ENCODE results near the gene FER1L5. TPM values are rescaled to one million over a fixed set of nuclear protein-coding genes. Genes with fewer than 3 reads are reported as not detected.

The FER1L5 gene
- total RNA-seq, 4 donors from 2014 or later, result not detected

- TF ChIP-seq CTCF (IDR thresholded peaks at IDR 0.05 in 4 of 5, conservative IDR thresholded peaks at IDR 0.05 in 1 of 5) (no peak), POLR2A (IDR thresholded peaks at IDR 0.05) (no peak)
- Histone ChIP-seq H3K4me3 (no peak overlapping the region), H3K27me3 (no peaks in the 10 kb centered on the region), H3K9me3 (no peaks in the 10 kb centered on the region), H3K27ac (peak overlapping the region; percentile 0 to 55 (median 38)), H3K36me3 (peaks cover 0 to 41% of the 10 kb centered on the region in 2 donors), H3K4me1 (peaks cover 39 to 41% of the 10 kb centered on the region in 2 donors)
- DNase-seq (no peak), ATAC-seq (no peak)
- in situ Hi-C loops (cut with MboI; ENCODE audit: low sequenced_read_pairs in 4 of 4), result no loop called here
- intact Hi-C loops (cut with DNase I; ENCODE audit: low total_unique reads), result no loop called here
Measured at GRCh38 chr2:96626553-96626942, 16.0 kb upstream of the FER1L5 start.

GRCh38 chr2:96631804-96632435 is 10.6 kb upstream of the FER1L5 start:
- intact Hi-C loops (cut with DNase I; ENCODE audit: low total_unique reads), result loop anchor here (10.0 kb wide), 2 partner anchors 377 to 1467 kb away; partner anchors contain the start of gene ZNF2
- Histone ChIP-seq H3K27me3 (no peaks in the 10 kb centered on the region), H3K9me3 (no peaks in the 10 kb centered on the region), H3K27ac (peak overlapping the region; percentile 67 to 98 (median 82)), H3K4me3 (no peak overlapping the region), H3K4me1 (peaks cover 59 to 67% of the 10 kb centered on the region in 2 donors), H3K36me3 (peaks cover 0 to 50% of the 10 kb centered on the region in 2 donors)
- no peak for TF ChIP-seq CTCF (IDR thresholded peaks at IDR 0.05 in 4 of 5, conservative IDR thresholded peaks at IDR 0.05 in 1 of 5)
- no peak for TF ChIP-seq POLR2A (IDR thresholded peaks at IDR 0.05)
- in situ Hi-C loops (cut with MboI; ENCODE audit: low sequenced_read_pairs in 4 of 4), result loop anchor here in 2 of 4 donors (10.0 kb wide), 2 partner anchors 97 to 123 kb away; partner anchors contain the start of gene ARID5A (in 1 of the 2)
- no peak for DNase-seq
- ATAC-seq, result peak; percentile 69 to 76

GRCh38 chr2:96633641-96634040 is 8.9 kb upstream of the FER1L5 start:
- peaks cover 58 to 68% of the 10 kb centered on the region in 2 donors for H3K4me1 ChIP-seq

GRCh38 chr2:96636551-96637171 is 5.9 kb upstream of the FER1L5 start:
- intact Hi-C loops (cut with DNase I; ENCODE audit: low total_unique reads) (loop anchor here (5.0 to 10.0 kb wide), 4 partner anchors 104 to 1472 kb away; partner anchors contain the start of genes ANKRD39 and ZNF2), in situ Hi-C loops (cut with MboI; ENCODE audit: low sequenced_read_pairs in 4 of 4) (loop anchor here in 2 of 4 donors (5.0 to 10.0 kb wide), 3 partner anchors 102 to 118 kb away; partner anchors contain the start of genes ARID5A (in 1 of the 2) and LMAN2L (in 1 of the 2))
- peaks cover 46 to 49% of the 10 kb centered on the region in 2 donors for H3K4me1 ChIP-seq
- no peak for TF ChIP-seq POLR2A (IDR thresholded peaks at IDR 0.05)
- no peak for TF ChIP-seq CTCF (IDR thresholded peaks at IDR 0.05 in 4 of 5, conservative IDR thresholded peaks at IDR 0.05 in 1 of 5)
- H3K27me3 ChIP-seq, result no peaks in the 10 kb centered on the region
- H3K27ac ChIP-seq, result peak overlapping the region; percentile 83 to 98 (median 90)
- H3K9me3 ChIP-seq, result no peaks in the 10 kb centered on the region
- H3K36me3 ChIP-seq, result peaks cover 0 to 9% of the 10 kb centered on the region in 2 donors
- peak overlapping the region; percentile 57 to 85 (median 66) for H3K4me3 ChIP-seq
- no peak for ATAC-seq
- DNase-seq, result peak in 1 of 2 donors; percentile 32

More at GRCh38 chr2:96633641-96634040, 8.9 kb upstream of the FER1L5 start:
- Histone ChIP-seq H3K4me3 (no peak overlapping the region), H3K9me3 (no peaks in the 10 kb centered on the region), H3K27ac (peak overlapping the region; percentile 15 to 98 (median 89)), H3K27me3 (no peaks in the 10 kb centered on the region), H3K36me3 (peaks cover 0 to 37% of the 10 kb centered on the region in 2 donors)
- TF ChIP-seq POLR2A (IDR thresholded peaks at IDR 0.05), result no peak
- no peak for TF ChIP-seq CTCF (IDR thresholded peaks at IDR 0.05 in 4 of 5, conservative IDR thresholded peaks at IDR 0.05 in 1 of 5)
- intact Hi-C loops (cut with DNase I; ENCODE audit: low total_unique reads) (loop anchor here (10.0 kb wide), 2 partner anchors 379 to 1469 kb away; partner anchors contain the start of gene ZNF2), in situ Hi-C loops (cut with MboI; ENCODE audit: low sequenced_read_pairs in 4 of 4) (loop anchor here in 2 of 4 donors (10.0 kb wide), 2 partner anchors 99 to 121 kb away; partner anchors contain the start of gene ARID5A (in 1 of the 2))
- ATAC-seq, result no peak
- no peak for DNase-seq
